SK-N-SH (cell line): Measurements from ENCODE around the gene C19orf67. TPM values are rescaled to one million over a fixed set of nuclear protein-coding genes. Genes with fewer than 3 reads are reported as not detected.

Experiments used
- CTCF ChIA-PET: fragments of 300-600, 350-600 bp; formaldehyde crosslinking; extraction: SDS; loops from one replicate; lab custom pipeline; 2021; lab: Yijun Ruan, JAX
- POLR2A ChIA-PET: fragments of 350-600 bp; sonication (Branson Sonifier 250); formaldehyde crosslinking; extraction: SDS; loops from one replicate; lab custom pipeline; 2020; ENCODE audit warnings: antibody characterized with exemption, inconsistent platforms; lab: Yijun Ruan, JAX
- DNase-seq: peaks from one replicate; pipeline ENCODE4 v3.0.0; 2012
- H2AFZ ChIP-seq: fragments of 200-600 bp; sonication (generic); 2 replicates; pipeline ENCODE4 v1.8.1; 2016; ENCODE audit warnings: antibody characterized with exemption, mild to moderate bottlenecking, low read depth
- H3F3A ChIP-seq: fragments of 200-600 bp; sonication (generic); replicated peaks from 2 replicates; pipeline ENCODE3; 2016; ENCODE audit warnings: antibody characterized with exemption, mild to moderate bottlenecking; ENCODE audit not compliant: insufficient read depth
- H3K27ac ChIP-seq, 2 experiments: fragments of 200-500 bp in 1 of 2; fragments of 200-600 bp in 1 of 2; sonication (Bioruptor generic) in 1 of 2; sonication (generic), shearing (Covaris generic) in 1 of 2; 2 replicates each; pipeline versions ENCODE4 v1.5.1 to v1.6.1; 2014 to 2016; ENCODE audit warnings: low read depth in 2 of 2, inconsistent platforms in 1 of 2, low read length in 1 of 2, mild to moderate bottlenecking in 1 of 2, mixed read lengths in 1 of 2
- H3K27me3 ChIP-seq: fragments of 200-600 bp; sonication (generic), shearing (Covaris generic); 2 replicates; pipeline ENCODE4 v1.6.1; 2016; ENCODE audit warnings: mixed run types; ENCODE audit not compliant: insufficient read depth
- H3K36me3 ChIP-seq, 2 experiments: fragments of 200-500 bp in 1 of 2; fragments of 200-600 bp in 1 of 2; sonication (Bioruptor generic) in 1 of 2; sonication (generic) in 1 of 2; replicated peaks in 1 of 2; 2 replicates each; pipeline versions ENCODE3 to v1.5.1; 2014 to 2016; ENCODE audit warnings: low read length in 1 of 2, mild to moderate bottlenecking in 1 of 2; ENCODE audit not compliant: insufficient read depth in 2 of 2, control insufficient read depth in 1 of 2
- H3K4me1 ChIP-seq, 2 experiments: fragments of 200-500 bp in 1 of 2; fragments of 200-600 bp in 1 of 2; sonication (Bioruptor generic) in 1 of 2; sonication (generic), shearing (Covaris generic) in 1 of 2; 2 replicates each; pipeline versions ENCODE4 v1.5.1 to v1.6.1; 2014 to 2016; ENCODE audit warnings: low read depth in 1 of 2, low read length in 1 of 2, mixed run types in 1 of 2; ENCODE audit not compliant: insufficient read depth in 2 of 2, control insufficient read depth in 1 of 2
- H3K4me2 ChIP-seq: fragments of 200-600 bp; sonication (generic), shearing (Covaris generic); 2 replicates; pipeline ENCODE4 v1.6.1; 2017; ENCODE audit warnings: mixed run types
- H3K4me3 ChIP-seq, 2 experiments: fragments of 200-500 bp in 1 of 2; fragments of 200-600 bp in 1 of 2; sonication (Bioruptor generic) in 1 of 2; sonication (generic), shearing (Covaris generic) in 1 of 2; 2 replicates each; pipeline versions ENCODE4 v1.5.1 to v1.8.1; 2014 to 2016; ENCODE audit warnings: low read depth in 2 of 2, inconsistent platforms in 1 of 2, low read length in 1 of 2, mild to moderate bottlenecking in 1 of 2, mixed read lengths in 1 of 2, moderate library complexity in 1 of 2
- H3K79me2 ChIP-seq: fragments of 200-600 bp; sonication (generic); 2 replicates; pipeline ENCODE4 v1.8.1; 2017; ENCODE audit warnings: mild to moderate bottlenecking; ENCODE audit not compliant: insufficient read depth
- H3K9ac ChIP-seq: fragments of 200-600 bp; sonication (generic); 2 replicates; pipeline ENCODE4 v1.6.1; 2017; ENCODE audit warnings: mixed run types
- H3K9me2 ChIP-seq: fragments of 200-600 bp; sonication (generic); 2 replicates; pipeline ENCODE4 v1.6.1; 2017; ENCODE audit warnings: mixed run types
- H3K9me3 ChIP-seq: fragments of 200-600 bp; sonication (generic); 2 replicates; pipeline ENCODE4 v1.6.1; 2017; ENCODE audit warnings: mixed run types, mild to moderate bottlenecking, moderate library complexity
- H4K20me1 ChIP-seq: fragments of 200-600 bp; sonication (generic); 2 replicates; pipeline ENCODE4 v1.6.1; 2017; ENCODE audit warnings: mild to moderate bottlenecking, mixed run types; ENCODE audit not compliant: insufficient read depth
- CHD2 ChIP-seq: fragments of 150-350 bp; IDR thresholded peaks from 2 replicates; pipeline ENCODE4 v1.6.1; 2018; ENCODE audit warnings: low read length; ENCODE audit not compliant: partially characterized antibody
- EP300 ChIP-seq, 2 experiments: IDR thresholded peaks; 2 replicates each; pipeline versions ENCODE4 v1.4.0 to v1.6.1; 2012; ENCODE audit warnings: borderline replicate concordance in 1 of 2, low read depth in 1 of 2, low read length in 1 of 2
- EZH2phosphoT487 ChIP-seq: fragments of 200-600 bp; sonication (generic); IDR thresholded peaks from 2 replicates; pipeline ENCODE4 v1.6.1; 2017; ENCODE audit warnings: low read depth, mixed run types, mild to moderate bottlenecking, antibody characterized with exemption, moderate library complexity, borderline replicate concordance
- FOSL2 ChIP-seq: IDR thresholded peaks from 2 replicates; pipeline ENCODE4 v1.4.0; 2012; ENCODE audit warnings: low read depth, mild to moderate bottlenecking, moderate library complexity, borderline replicate concordance
- FOXJ3 ChIP-seq: sonication (generic); formaldehyde crosslinking; IDR thresholded peaks from 2 replicates; pipeline ENCODE4 v1.5.1; 2020; ENCODE audit warnings: mild to moderate bottlenecking, missing genetic modification reagents
- FOXM1 ChIP-seq: IDR thresholded peaks from 2 replicates; pipeline ENCODE4 v1.4.0; 2012; ENCODE audit warnings: low read depth, mild to moderate bottlenecking
- JUND ChIP-seq: IDR thresholded peaks from 2 replicates; pipeline ENCODE4 v1.4.0; 2012
- MEF2A ChIP-seq: IDR thresholded peaks from 2 replicates; pipeline ENCODE4 v1.4.0; 2012; ENCODE audit warnings: low read depth, borderline replicate concordance
- MXI1 ChIP-seq: IDR thresholded peaks from 2 replicates; pipeline ENCODE4 v1.6.1; 2012; ENCODE audit warnings: mild to moderate bottlenecking, low read depth, low read length, improper control_type of control experiment
- NFIC ChIP-seq: IDR thresholded peaks from 2 replicates; pipeline ENCODE4 v1.4.0; 2012; ENCODE audit warnings: borderline replicate concordance
- PBX3 ChIP-seq: IDR thresholded peaks from 2 replicates; pipeline ENCODE4; 2012
- REST ChIP-seq: IDR thresholded peaks from 2 replicates; pipeline ENCODE4 v1.6.1; 2012; ENCODE audit warnings: mild to moderate bottlenecking, low read depth, low read length, moderate library complexity
- RXRA ChIP-seq: IDR thresholded peaks from 2 replicates; pipeline ENCODE4 v1.4.0; 2012; ENCODE audit warnings: low read depth, mild to moderate bottlenecking, borderline replicate concordance
- SIN3A ChIP-seq: IDR thresholded peaks from 2 replicates; pipeline ENCODE4 v1.6.1; 2012; ENCODE audit warnings: low read depth, mild to moderate bottlenecking, low read length, moderate library complexity, borderline replicate concordance
- TCF12 ChIP-seq: IDR thresholded peaks from 2 replicates; pipeline ENCODE4 v1.4.0; 2012
- USF1 ChIP-seq: IDR thresholded peaks from 2 replicates; pipeline ENCODE4 v1.4.0; 2012; ENCODE audit warnings: low read depth, borderline replicate concordance
- USF2 ChIP-seq: fragments of 150-350 bp; IDR thresholded peaks from 2 replicates; pipeline ENCODE4 v1.6.1; 2017; ENCODE audit warnings: antibody characterized with exemption, low read length, low read depth, borderline replicate concordance
- ZBTB33 ChIP-seq: IDR thresholded peaks from 2 replicates; pipeline ENCODE4 v1.4.0; 2012; ENCODE audit warnings: low read depth, borderline replicate concordance
- whole genome bisulfite sequencing: methylation state at CpG from one replicate; pipeline ENCODE4 v1.1.6; 2017; ENCODE audit warnings: low lambda C conversion rate; 5-methylcytosine and 5-hydroxymethylcytosine counted together
- polyA plus RNA-seq, 3 experiments: library from polyadenylated mRNA; depleted of rRNA; stranded (reverse); fragments of >200 nt; gene quantifications; 2 replicates each; pipeline ENCODE4 v1.2.3, GENCODE V29; 2012
- TF ChIP-seq, protein P1 (sequence below): fragments of 200-600 bp; sonication (generic); IDR thresholded peaks from 2 replicates; pipeline ENCODE4 v1.6.1; 2017; ENCODE audit warnings: antibody characterized with exemption, mild to moderate bottlenecking, moderate library complexity

Gene C19orf67
- polyA plus RNA-seq, 1 of the 3 experiments (the other 2 are of a cell fraction), result not detected

- ChIA-PET POLR2A (interaction anchor here (0.5 to 2.0 kb wide), 3 partner anchors 63 to 109 kb away, joined by 4 to 6 read pairs (median 5); partner anchors contain the start of gene DCAF15), CTCF (interaction anchor here (1.3 to 8.1 kb wide), 6 partner anchors 13 to 177 kb away, joined by 8 to 146 read pairs (median 10); partner anchors contain the start of genes IL27RA and MISP3)
- H3K36me3 ChIP-seq, result no peaks in the 10 kb centered on the region
- no peaks in the 10 kb centered on the region for H4K20me1 ChIP-seq
- no peak overlapping the region for H3K4me3 ChIP-seq
- TF ChIP-seq PBX3 (no peak), JUND (no peak), REST (no peak), MEF2A (no peak), MXI1 (no peak), NFIC (no peak), EZH2phosphoT487 (no peak), USF2 (no peak), RXRA (no peak), TCF12 (no peak), FOXJ3 (CRISPR knock-in tag) (no peak), FOXM1 (no peak), USF1 (no peak), EP300 (IDR thresholded peaks at IDR 0.05; ENCODE audit: borderline replicate concordance in 1 of 2, low read depth in 1 of 2, low read length in 1 of 2) (no peak), CHD2 (no peak), FOSL2 (no peak), SIN3A (no peak), ZBTB33 (no peak)
- TF ChIP-seq, protein P1, sequence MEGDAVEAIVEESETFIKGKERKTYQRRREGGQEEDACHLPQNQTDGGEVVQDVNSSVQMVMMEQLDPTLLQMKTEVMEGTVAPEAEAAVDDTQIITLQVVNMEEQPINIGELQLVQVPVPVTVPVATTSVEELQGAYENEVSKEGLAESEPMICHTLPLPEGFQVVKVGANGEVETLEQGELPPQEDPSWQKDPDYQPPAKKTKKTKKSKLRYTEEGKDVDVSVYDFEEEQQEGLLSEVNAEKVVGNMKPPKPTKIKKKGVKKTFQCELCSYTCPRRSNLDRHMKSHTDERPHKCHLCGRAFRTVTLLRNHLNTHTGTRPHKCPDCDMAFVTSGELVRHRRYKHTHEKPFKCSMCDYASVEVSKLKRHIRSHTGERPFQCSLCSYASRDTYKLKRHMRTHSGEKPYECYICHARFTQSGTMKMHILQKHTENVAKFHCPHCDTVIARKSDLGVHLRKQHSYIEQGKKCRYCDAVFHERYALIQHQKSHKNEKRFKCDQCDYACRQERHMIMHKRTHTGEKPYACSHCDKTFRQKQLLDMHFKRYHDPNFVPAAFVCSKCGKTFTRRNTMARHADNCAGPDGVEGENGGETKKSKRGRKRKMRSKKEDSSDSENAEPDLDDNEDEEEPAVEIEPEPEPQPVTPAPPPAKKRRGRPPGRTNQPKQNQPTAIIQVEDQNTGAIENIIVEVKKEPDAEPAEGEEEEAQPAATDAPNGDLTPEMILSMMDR, result no peak
- peaks cover 6 to 10% of the 10 kb centered on the region in 2 experiments; a peak in 2 of 4 replicates for H3K4me1 ChIP-seq
- no peak for DNase-seq
- H3K4me2 ChIP-seq, result no peak overlapping the region
- H3K79me2 ChIP-seq, result no peaks in the 10 kb centered on the region
- H3K27me3 ChIP-seq, result no peaks in the 10 kb centered on the region
- over 99% methylated on average over 7 of the region's 10 CpGs for WGBS
- H3K9me3 ChIP-seq, result no peaks in the 10 kb centered on the region
- no peak overlapping the region for H3K27ac ChIP-seq
- no peak overlapping the region for H3K9ac ChIP-seq
- no peaks in the 10 kb centered on the region for H3K9me2 ChIP-seq
- no peak overlapping the region for H2AFZ ChIP-seq
- peaks cover 11% of the 10 kb centered on the region for H3F3A ChIP-seq
These were observed 29.4 kb downstream of the C19orf67 start for GRCh38 chr19:14056069-14056666.
